ENCODE data around the gene FAS. TPM values are rescaled to one million over a fixed set of nuclear protein-coding genes. Genes with fewer than 3 reads are reported as not detected.

Gene FAS
- total RNA-seq, 6 donors from 2014 or later, result 30.1 to 80.3 (median 44.4) TPM

GRCh38 chr10:89043052-89043451, 52.5 kb downstream of the FAS start:
- WGBS, 2 donors, result 93 to 97% methylated on average over 3 to 4 of the region's 4 CpGs
- TF ChIP-seq EP300 (IDR thresholded peaks at IDR 0.05), result no peak
- no peak for TF ChIP-seq POLR2AphosphoS5 (IDR thresholded peaks at IDR 0.05)
- TF ChIP-seq POLR2A (IDR thresholded peaks at IDR 0.05), result no peak
- no peak for TF ChIP-seq CTCF (IDR thresholded peaks at IDR 0.05)
- Histone ChIP-seq H3K36me3 (no peaks in the 10 kb centered on the region), H3K27ac (no peak overlapping the region), H3K4me3 (no peak overlapping the region), H3K27me3 (no peaks in the 10 kb centered on the region), H3K9me3 (no peaks in the 10 kb centered on the region), H3K4me1 (peaks cover 0 to 6% (median 2%) of the 10 kb centered on the region in 4 donors)
- DNase-seq (no peak), ATAC-seq (ENCODE audit: low FRiP score in 2 of 2) (no peak)

- Histone ChIP-seq H3K9me3 (no peaks in the 10 kb centered on the region), H3K4me3 (no peak overlapping the region), H3K36me3 (no peaks in the 10 kb centered on the region), H3K27me3 (no peaks in the 10 kb centered on the region), H3K27ac (peak overlapping the region in 1 of 4 donors; percentile 55), H3K4me1 (peaks cover 0 to 6% (median 2%) of the 10 kb centered on the region in 4 donors)
- WGBS, 2 donors, result 64 to 91% methylated on average over 2 of the region's 2 CpGs
- TF ChIP-seq POLR2AphosphoS5 (IDR thresholded peaks at IDR 0.05) (peak in 1 of 2 donors; percentile 51), POLR2A (IDR thresholded peaks at IDR 0.05) (no peak)
- no peak for ATAC-seq (ENCODE audit: low FRiP score in 2 of 2)
- DNase-seq, result no peak
Measured at GRCh38 chr10:89047397-89047796, 56.8 kb downstream of the FAS start.

- ATAC-seq (ENCODE audit: low FRiP score in 2 of 2), result no peak
- peaks cover 0 to 10% (median 2%) of the 10 kb centered on the region in 4 donors for H3K4me1 ChIP-seq
Measured at GRCh38 chr10:89051593-89051992, 61.0 kb downstream of the FAS start.

GRCh38 chr10:89053555-89053954, 63.0 kb downstream of the FAS start:
- peaks cover 0 to 4% (median 0%) of the 10 kb centered on the region in 4 donors for H3K4me1 ChIP-seq
- H3K9me3 ChIP-seq, result no peaks in the 10 kb centered on the region
- H3K4me3 ChIP-seq, result no peak overlapping the region
- no peaks in the 10 kb centered on the region for H3K36me3 ChIP-seq
- no peak for DNase-seq
- H3K27me3 ChIP-seq, result no peaks in the 10 kb centered on the region
- WGBS, 2 donors, result 76 to 87% methylated on average over 4 to 5 of the region's 5 CpGs
- peak; percentile 40 to 80 for ATAC-seq (ENCODE audit: low FRiP score in 2 of 2)
- TF ChIP-seq CTCF (IDR thresholded peaks at IDR 0.05) (no peak), POLR2AphosphoS5 (IDR thresholded peaks at IDR 0.05) (no peak), POLR2A (IDR thresholded peaks at IDR 0.05) (no peak), EP300 (IDR thresholded peaks at IDR 0.05) (no peak)
- no peak overlapping the region for H3K27ac ChIP-seq

More at GRCh38 chr10:89051593-89051992, 61.0 kb downstream of the FAS start:
- H3K36me3 ChIP-seq, result no peaks in the 10 kb centered on the region
- H3K4me3 ChIP-seq, result no peak overlapping the region
- no peaks in the 10 kb centered on the region for H3K9me3 ChIP-seq
- H3K27ac ChIP-seq, result no peak overlapping the region
- no peak for DNase-seq
- no peaks in the 10 kb centered on the region for H3K27me3 ChIP-seq
- TF ChIP-seq EP300 (IDR thresholded peaks at IDR 0.05) (no peak), CTCF (IDR thresholded peaks at IDR 0.05) (no peak), POLR2AphosphoS5 (IDR thresholded peaks at IDR 0.05) (no peak), POLR2A (IDR thresholded peaks at IDR 0.05) (no peak)

- 70 to 77% methylated on average over 5 of the region's 5 CpGs for WGBS, 2 donors
- no peak for TF ChIP-seq EP300 (IDR thresholded peaks at IDR 0.05)
- no peak for TF ChIP-seq CTCF (IDR thresholded peaks at IDR 0.05)
- TF ChIP-seq POLR2A (IDR thresholded peaks at IDR 0.05), result no peak
- TF ChIP-seq POLR2AphosphoS5 (IDR thresholded peaks at IDR 0.05), result no peak
- DNase-seq (no peak), ATAC-seq (ENCODE audit: low FRiP score in 2 of 2) (no peak)
- Histone ChIP-seq H3K4me3 (no peak overlapping the region), H3K27ac (no peak overlapping the region), H3K9me3 (no peaks in the 10 kb centered on the region), H3K4me1 (peaks cover 0 to 4% (median 0%) of the 10 kb centered on the region in 4 donors), H3K36me3 (no peaks in the 10 kb centered on the region), H3K27me3 (no peaks in the 10 kb centered on the region)
Measured at GRCh38 chr10:89055159-89055558, 64.6 kb downstream of the FAS start.

Measured in upper lobe of left lung (tissue), 6 donors.